ENCODE data around the gene NCAM1. TPM values are rescaled to one million over a fixed set of nuclear protein-coding genes. Genes with fewer than 3 reads are reported as not detected.

Gene NCAM1
- total and polyA plus RNA-seq, 9 of the 15 experiments (the other 6 are each of a cell fraction or from before 2014, with no cell fraction given), result 0.09 to 0.23 TPM; not detected in 7

- Histone ChIP-seq H3K9me1 (ENCODE audit: control insufficient read depth, insufficient read depth, low read length) (no peaks in the 10 kb centered on the region), H3K27me3 (ENCODE audit: control insufficient read depth in 2 of 2, insufficient read depth in 2 of 2, low read length in 2 of 2) (peaks cover 18 to 23% of the 10 kb centered on the region in 2 experiments; a peak in 3 of 5 replicates), H3K9me3 (replicated peaks; ENCODE audit: control insufficient read depth, insufficient read depth, low read depth, low read length) (no peaks in the 10 kb centered on the region), H4K20me1 (replicated peaks; ENCODE audit: control insufficient read depth, insufficient read depth, low read length) (no peaks in the 10 kb centered on the region), H3K4me2 (ENCODE audit: insufficient read depth, low read length) (no peak overlapping the region), H3K4me1 (replicated peaks in 1 of 2; ENCODE audit: control insufficient read depth in 2 of 2, insufficient read depth in 2 of 2, low read length in 2 of 2) (no peaks in the 10 kb centered on the region), H3K27ac (ENCODE audit: extremely low read depth, low read depth, low read length) (no peak overlapping the region), H3K79me2 (ENCODE audit: control insufficient read depth, insufficient read depth, low read length) (no peaks in the 10 kb centered on the region), H3K4me3 (no peak overlapping the region), H2AFZ (ENCODE audit: low read depth, low read length) (no peak overlapping the region), H3K36me3 (ENCODE audit: control insufficient read depth, insufficient read depth, low read length) (no peaks in the 10 kb centered on the region), H3K9ac (ENCODE audit: insufficient read depth in 1 of 2, low read depth in 2 of 2, low read length in 2 of 2) (no peak overlapping the region)
- 0% methylated on average over 4 of the region's 4 CpGs for WGBS (ENCODE audit: insufficient coverage, low coverage, missing lambda C conversion rate)
- no peak for ATAC-seq
- in situ Hi-C loops (cut with MboI) (no loop called here), intact Hi-C loops (cut with micrococcal nuclease) (no loop called here)
- no peak for DNase-seq (ENCODE audit: extremely low read depth in 1 of 4, low spot score in 3 of 4)
- FAIRE-seq, result no peak
- BruUV-seq (replicated peaks), result no TSS peak
- ChIA-PET CTCF (ENCODE audit: low intra/inter-chr PET ratio) (no interaction called here), POLR2A (no interaction called here)
- TF ChIP-seq ZNF76 (CRISPR knock-in tag; IDR thresholded peaks at IDR 0.05; ENCODE audit: borderline replicate concordance) (no peak), SNRNP70 (optimal IDR thresholded peaks at IDR 0.05; ENCODE audit: low read depth, low read length) (no peak), CREM (IDR thresholded peaks at IDR 0.05; ENCODE audit: low read depth) (no peak), CBFA2T2 (conservative IDR thresholded peaks at IDR 0.05) (no peak), MED1 (CRISPR knock-in tag; IDR thresholded peaks at IDR 0.05; ENCODE audit: borderline replicate concordance) (no peak), ZNF507 (tag; conservative IDR thresholded peaks at IDR 0.05) (no peak), HNRNPLL (IDR thresholded peaks at IDR 0.05; ENCODE audit: low read depth, low read length, poor library complexity, severe bottlenecking) (no peak), LARP7 (IDR thresholded peaks at IDR 0.05) (no peak), MEF2D (tag; conservative IDR thresholded peaks at IDR 0.05; ENCODE audit: low read depth) (no peak), ARNT (IDR thresholded peaks at IDR 0.05) (no peak), ZNF41 (CRISPR knock-in tag; conservative IDR thresholded peaks at IDR 0.05) (no peak), C11orf30 (IDR thresholded peaks at IDR 0.05; ENCODE audit: low read depth) (no peak), SNAPC5 (CRISPR knock-in tag; IDR thresholded peaks at IDR 0.05) (no peak), TSHZ1 (CRISPR knock-in tag; IDR thresholded peaks at IDR 0.05) (no peak), U2AF1 (optimal IDR thresholded peaks at IDR 0.05; ENCODE audit: low read depth, low read length) (no peak), NCOA2 (IDR thresholded peaks at IDR 0.05; ENCODE audit: partially characterized antibody in 2 of 2) (no peak), FOXK2 (conservative IDR thresholded peaks at IDR 0.05 in 1 of 2, IDR thresholded peaks at IDR 0.05 in 1 of 2; ENCODE audit: low read depth in 2 of 2) (no peak), EWSR1 (IDR thresholded peaks at IDR 0.05; ENCODE audit: borderline replicate concordance, low read depth, partially characterized antibody) (no peak)
These were observed 290.1 kb downstream of the NCAM1 start for GRCh38 chr11:113251281-113251680.

Data from K562 (cell line).